A549 (cell line): Measurements from ENCODE around the gene NMUR2. TPM values are rescaled to one million over a fixed set of nuclear protein-coding genes. Genes with fewer than 3 reads are reported as not detected.

Experiments
- ATAC-seq, 2 experiments: fragments of 200-7000 bp in 1 of 2; fragments of >200 bp in 1 of 2; cut with Nextera tagmentation in 1 of 2; cut with Tn5 transposase in 1 of 2; 3 replicates each; pipeline versions ENCODE4 v1.8.0 to v1.9.1; 2018 to 2020; ENCODE audit warnings: mild to moderate bottlenecking in 1 of 2, moderate library complexity in 1 of 2
- CTCF ChIA-PET: fragments of 300-600 bp; sonication (Branson Sonifier 250); formaldehyde crosslinking; extraction: SDS; loops from one replicate; lab custom pipeline; 2021; ENCODE audit warnings: antibody characterized with exemption, inconsistent platforms; lab: Yijun Ruan, JAX
- POLR2A ChIA-PET: fragments of 350-600 bp; formaldehyde crosslinking; extraction: SDS; loops from one replicate; lab custom pipeline; 2021; ENCODE audit warnings: antibody characterized with exemption, inconsistent platforms; lab: Yijun Ruan, JAX
- DNase-seq, 2 experiments: peaks; one replicate each; pipeline versions ENCODE4 v3.0.0 to v3.0.0-alpha.2; 2011 to 2016; ENCODE audit warnings: low read depth in 1 of 2, low spot score in 1 of 2
- FAIRE-seq: peaks from 2 replicates; lab custom pipeline; 2011; peaks lifted over from hg19 to GRCh38; lab: Jason Lieb, UNC
- H3K27ac ChIP-seq, 2 experiments: fragments of >200 bp; sonication (Bioruptor Twin); formaldehyde crosslinking; 3 replicates each; pipeline ENCODE4 v1.5.1; 2016 to 2017
- H3K4me1 ChIP-seq: fragments of >200 bp; sonication (Bioruptor Twin); formaldehyde crosslinking; 3 replicates; pipeline ENCODE4 v1.6.1; 2016
- H3K4me2 ChIP-seq: fragments of >200 bp; sonication (Bioruptor Twin); formaldehyde crosslinking; 3 replicates; pipeline ENCODE4 v1.6.1; 2016
- H3K4me3 ChIP-seq: fragments of >200 bp; sonication (Bioruptor Twin); formaldehyde crosslinking; 3 replicates; pipeline ENCODE4 v1.5.1; 2016
- H3K9me3 ChIP-seq: fragments of >200 bp; sonication (Bioruptor Twin); formaldehyde crosslinking; 3 replicates; pipeline ENCODE4 v1.6.1; 2016
- BHLHE40 ChIP-seq: IDR thresholded peaks from 2 replicates; pipeline ENCODE4 v1.6.1; 2012; ENCODE audit warnings: low read depth, low read length, inconsistent platforms
- CHD2 ChIP-seq: fragments of 150-350 bp; IDR thresholded peaks from 2 replicates; pipeline ENCODE4 v1.6.1; 2014; ENCODE audit warnings: low read length; ENCODE audit not compliant: partially characterized antibody
- ESRRA ChIP-seq: fragments of 150-350 bp; IDR thresholded peaks from 2 replicates; pipeline ENCODE4 v1.6.1; 2014; ENCODE audit warnings: mild to moderate bottlenecking, low read length, borderline replicate concordance
- FOSB ChIP-seq: fragments of 250-450 bp; sonication (Bioruptor Pico); IDR thresholded peaks from 2 replicates; pipeline ENCODE4 v1.5.0; 2020; ENCODE audit warnings: mild to moderate bottlenecking, moderate library complexity
- FOXS1 ChIP-seq: fragments of 250-450 bp; sonication (Bioruptor Pico); IDR thresholded peaks from 2 replicates; pipeline ENCODE4 v1.5.0; 2020; ENCODE audit warnings: mild to moderate bottlenecking, moderate library complexity
- HES2 ChIP-seq: fragments of >200 bp; sonication (Bioruptor Twin); formaldehyde crosslinking; IDR thresholded peaks from 2 replicates; pipeline ENCODE4 v1.6.1; 2016
- HEYL ChIP-seq: fragments of 250-450 bp; sonication (Bioruptor Pico); IDR thresholded peaks from 2 replicates; pipeline ENCODE4 v1.8.0; 2021; ENCODE audit warnings: mild to moderate bottlenecking, moderate library complexity
- HOXB5 ChIP-seq: fragments of 250-450 bp; sonication (Bioruptor Pico); IDR thresholded peaks from 2 replicates; pipeline ENCODE4 v1.5.0; 2020; ENCODE audit warnings: mild to moderate bottlenecking, moderate library complexity
- KDM1A ChIP-seq: fragments of 200-600 bp; sonication (generic); IDR thresholded peaks from 2 replicates; pipeline ENCODE4 v1.6.1; 2016; ENCODE audit warnings: low read depth, mild to moderate bottlenecking
- KDM5A ChIP-seq: fragments of 200-600 bp; sonication (generic); IDR thresholded peaks from 2 replicates; pipeline ENCODE4 v1.6.1; 2016; ENCODE audit warnings: antibody characterized with exemption, mild to moderate bottlenecking
- MAFK ChIP-seq: fragments of 450-650 bp; IDR thresholded peaks from 2 replicates; pipeline ENCODE4 v1.6.1; 2014; ENCODE audit not compliant: partially characterized antibody
- NFE2L2 ChIP-seq: fragments of 150-350 bp; conservative IDR thresholded peaks from 2 replicates; pipeline ENCODE4 v1.6.1; 2014; ENCODE audit warnings: low read length
- NR3C1 ChIP-seq: fragments of >200 bp; sonication (Bioruptor Twin); formaldehyde crosslinking; IDR thresholded peaks from 3 replicates; pipeline ENCODE4 v1.6.1; 2017
- POLR2A ChIP-seq: IDR thresholded peaks from 2 replicates; pipeline ENCODE4 v1.6.1; 2012; ENCODE audit warnings: mild to moderate bottlenecking, low read length
- RAD21 ChIP-seq, 2 experiments: fragments of >200 bp in 1 of 2; sonication (Bioruptor Twin) in 1 of 2; formaldehyde crosslinking in 1 of 2; IDR thresholded peaks in 1 of 2; conservative IDR thresholded peaks in 1 of 2; 2 replicates in 1 of 2; 3 replicates in 1 of 2; pipeline ENCODE4 v1.6.1; 2012 to 2018; ENCODE audit warnings: inconsistent platforms in 1 of 2
- RARB ChIP-seq: fragments of 250-450 bp; sonication (Bioruptor Pico); IDR thresholded peaks from 2 replicates; pipeline ENCODE4 v1.8.0; 2021; ENCODE audit warnings: mild to moderate bottlenecking, moderate library complexity
- RCOR1 ChIP-seq: fragments of 150-350 bp; IDR thresholded peaks from 2 replicates; pipeline ENCODE4 v1.6.1; 2014; ENCODE audit warnings: antibody characterized with exemption, low read length, low read depth
- RNF2 ChIP-seq: fragments of 200-600 bp; sonication (generic); IDR thresholded peaks from 2 replicates; pipeline ENCODE4 v1.6.1; 2016; ENCODE audit warnings: low read depth, mild to moderate bottlenecking, antibody characterized with exemption, moderate library complexity, borderline replicate concordance
- SMC3 ChIP-seq: fragments of >200 bp; sonication (Bioruptor Twin); formaldehyde crosslinking; IDR thresholded peaks from 3 replicates; pipeline ENCODE4 v1.6.1; 2018; ENCODE audit warnings: inconsistent platforms
- ZFP36 ChIP-seq: fragments of 450-650 bp; IDR thresholded peaks from 2 replicates; pipeline ENCODE4 v1.6.1; 2014; ENCODE audit warnings: borderline replicate concordance; ENCODE audit not compliant: partially characterized antibody
- WGBS: methylation state at CpG from one replicate; pipeline ENCODE4 v1.1.6; 2017; ENCODE audit errors: missing lambda C conversion rate; 5-methylcytosine and 5-hydroxymethylcytosine counted together
- polyA plus RNA-seq, 4 experiments: library from polyadenylated mRNA; depleted of rRNA in 3 of 4; stranded (reverse); fragments of >200 nt; fragmentation: RNase III in 1 of 4; extraction: RNeasy Plus Mini Kit Qiagen cat#74134 plus additional on column Dnase treatment in 1 of 4; gene quantifications; 2 replicates in 3 of 4; 3 replicates in 1 of 4; pipeline ENCODE4 v1.2.3, GENCODE V29; 2011 to 2017
- TF ChIP-seq, protein P1 (sequence below): fragments of >200 bp; sonication (Bioruptor Twin); formaldehyde crosslinking; IDR thresholded peaks from 3 replicates; pipeline ENCODE4 v1.6.1; 2016

The NMUR2 gene
- polyA plus RNA-seq, 2 of the 4 experiments (the other 2 are of a cell fraction) = not detected

DNA sequence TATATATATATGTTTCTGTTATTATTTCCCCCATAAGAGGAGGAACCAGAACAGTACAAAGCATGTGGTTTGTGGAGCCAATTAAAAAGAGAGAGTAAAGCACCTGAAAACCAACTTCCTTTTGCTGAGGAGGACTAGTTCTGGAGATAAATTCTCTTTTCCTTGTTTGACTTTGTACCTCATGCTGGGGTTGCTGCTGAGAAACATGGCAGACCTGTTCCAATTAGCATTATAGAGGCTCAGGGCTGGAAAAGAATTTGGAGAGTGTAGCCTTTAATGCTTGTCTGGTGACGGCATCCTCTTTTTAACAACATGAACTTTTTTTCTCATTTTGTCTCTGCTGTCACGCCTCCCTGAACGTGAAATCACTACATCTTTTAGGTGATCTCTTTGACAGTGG, 32.8 kb upstream of the NMUR2 start:
- no peak for FAIRE-seq
- Histone ChIP-seq H3K4me1 (no peaks in the 10 kb centered on the region), H3K4me2 (no peak overlapping the region), H3K9me3 (no peaks in the 10 kb centered on the region), H3K27ac (no peak overlapping the region), H3K4me3 (no peak overlapping the region)
- 9% methylated on average over 3 of the region's 3 CpGs for WGBS
- ChIA-PET POLR2A (no interaction called here), CTCF (no interaction called here)
- no peak for DNase-seq
- TF ChIP-seq RAD21 (conservative IDR thresholded peaks at IDR 0.05 in 1 of 2, IDR thresholded peaks at IDR 0.05 in 1 of 2) = no peak
- no peak for TF ChIP-seq KDM1A
- no peak for TF ChIP-seq SMC3
- TF ChIP-seq HOXB5 (CRISPR knock-in tag) = no peak
- no peak for TF ChIP-seq NFE2L2
- TF ChIP-seq NR3C1 = no peak
- TF ChIP-seq ESRRA = no peak
- TF ChIP-seq CHD2 = no peak
- no peak for TF ChIP-seq KDM5A
- no peak for TF ChIP-seq RNF2
- no peak for TF ChIP-seq POLR2A
- no peak for TF ChIP-seq FOXS1 (CRISPR knock-in tag)
- TF ChIP-seq, protein P1, sequence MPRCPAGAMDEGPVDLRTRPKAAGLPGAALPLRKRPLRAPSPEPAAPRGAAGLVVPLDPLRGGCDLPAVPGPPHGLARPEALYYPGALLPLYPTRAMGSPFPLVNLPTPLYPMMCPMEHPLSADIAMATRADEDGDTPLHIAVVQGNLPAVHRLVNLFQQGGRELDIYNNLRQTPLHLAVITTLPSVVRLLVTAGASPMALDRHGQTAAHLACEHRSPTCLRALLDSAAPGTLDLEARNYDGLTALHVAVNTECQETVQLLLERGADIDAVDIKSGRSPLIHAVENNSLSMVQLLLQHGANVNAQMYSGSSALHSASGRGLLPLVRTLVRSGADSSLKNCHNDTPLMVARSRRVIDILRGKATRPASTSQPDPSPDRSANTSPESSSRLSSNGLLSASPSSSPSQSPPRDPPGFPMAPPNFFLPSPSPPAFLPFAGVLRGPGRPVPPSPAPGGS = no peak
- TF ChIP-seq FOSB = no peak
- no peak for TF ChIP-seq RCOR1
- no peak for TF ChIP-seq RARB (CRISPR knock-in tag)
- no peak for TF ChIP-seq MAFK
- ATAC-seq = no peak

- DNase-seq = no peak
- ChIA-PET CTCF (no interaction called here), POLR2A (no interaction called here)
- under 1% methylated on average over 3 of the region's 3 CpGs for WGBS
- Histone ChIP-seq H3K4me2 (no peak overlapping the region), H3K4me1 (no peaks in the 10 kb centered on the region), H3K27ac (no peak overlapping the region), H3K4me3 (no peak overlapping the region), H3K9me3 (no peaks in the 10 kb centered on the region)
- no peak for ATAC-seq
- TF ChIP-seq ZFP36 (no peak), HEYL (CRISPR knock-in tag) (no peak), KDM5A (no peak), ESRRA (no peak)
- FAIRE-seq = no peak
Measured at GRCh38 chr5:152427721-152428120, 22.6 kb upstream of the NMUR2 start.

GRCh38 chr5:152425083-152425482, 20.0 kb upstream of the NMUR2 start:
- WGBS = 3% methylated on average over 2 of the region's 2 CpGs
- H3K27ac ChIP-seq = no peak overlapping the region
- H3K4me3 ChIP-seq = no peak overlapping the region
- H3K9me3 ChIP-seq = no peaks in the 10 kb centered on the region
- no peak overlapping the region for H3K4me2 ChIP-seq
- FAIRE-seq (no peak), ATAC-seq (no peak), DNase-seq (no peak)
- TF ChIP-seq MAFK = peak; percentile 87
- no peak for TF ChIP-seq BHLHE40
- ChIA-PET CTCF (no interaction called here), POLR2A (no interaction called here)
- H3K4me1 ChIP-seq = no peaks in the 10 kb centered on the region

DNA sequence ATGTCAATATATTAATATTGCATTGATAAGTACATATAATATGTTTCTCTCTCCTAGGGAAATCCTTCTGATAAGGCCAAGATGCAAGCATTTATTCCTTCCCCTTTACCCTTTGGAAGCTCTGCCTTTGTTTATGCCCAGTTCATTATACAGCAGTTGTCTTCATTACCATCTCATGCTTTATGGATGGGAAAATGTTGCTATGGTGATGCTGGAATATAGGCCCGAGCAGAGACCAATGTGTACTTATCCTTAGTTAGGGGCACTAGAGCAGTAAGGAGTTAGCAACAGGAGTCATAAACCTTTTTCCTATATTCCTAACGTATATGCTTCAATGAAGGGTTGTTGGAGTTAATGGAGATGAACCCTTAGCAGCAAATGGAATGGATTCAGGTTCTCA, 19.4 kb upstream of the NMUR2 start:
- H3K27ac ChIP-seq = no peak overlapping the region
- H3K4me2 ChIP-seq = no peak overlapping the region
- no peak for TF ChIP-seq HES2
- no peak for DNase-seq
- no peak overlapping the region for H3K4me3 ChIP-seq
- ATAC-seq = no peak
- H3K9me3 ChIP-seq = no peaks in the 10 kb centered on the region
- FAIRE-seq = no peak
- POLR2A ChIA-PET = no interaction called here
- no peaks in the 10 kb centered on the region for H3K4me1 ChIP-seq
- CTCF ChIA-PET = no interaction called here
- 0% methylated on average over 2 of the region's 2 CpGs for WGBS
